ENCODE data around the gene PLRG1. TPM values are rescaled to one million over a fixed set of nuclear protein-coding genes. Genes with fewer than 3 reads are reported as not detected.

PLRG1 gene
- total and polyA plus RNA-seq, 9 donors = 26.5 to 90.9 (median 61.5) TPM

- WGBS, 3 donors = 7 to 12% (median 11%) methylated on average over 1 of the region's 1 CpG
- no peak overlapping the region for H3K4me3 ChIP-seq
- no peaks in the 10 kb centered on the region for H3K4me1 ChIP-seq (ENCODE audit: insufficient read depth)
- DNase-seq = no peak
- no peaks in the 10 kb centered on the region for H3K9me3 ChIP-seq
- H3K36me3 ChIP-seq = no peaks in the 10 kb centered on the region
- H3K27me3 ChIP-seq = no peaks in the 10 kb centered on the region
- TF ChIP-seq POLR2A (IDR thresholded peaks at IDR 0.05) (no peak), EP300 (IDR thresholded peaks at IDR 0.05) (no peak), CTCF (IDR thresholded peaks at IDR 0.05) (no peak)
- intact Hi-C loops (cut with DNase I) = no loop called here
- no peak overlapping the region for H3K27ac ChIP-seq
These were observed 33.7 kb downstream of the PLRG1 start for GRCh38 chr4:154516318-154517029.

- no peaks in the 10 kb centered on the region for H3K27me3 ChIP-seq
- no peak for TF ChIP-seq EP300 (IDR thresholded peaks at IDR 0.05)
- TF ChIP-seq CTCF (IDR thresholded peaks at IDR 0.05) = no peak
- no peak for TF ChIP-seq POLR2A (IDR thresholded peaks at IDR 0.05)
- intact Hi-C loops (cut with DNase I) = no loop called here
- H3K27ac ChIP-seq = no peak overlapping the region
- H3K9me3 ChIP-seq = no peaks in the 10 kb centered on the region
- no peaks in the 10 kb centered on the region for H3K4me1 ChIP-seq (ENCODE audit: insufficient read depth)
- H3K4me3 ChIP-seq = no peak overlapping the region
- 65 to 78% (median 69%) methylated on average over 4 of the region's 4 CpGs for WGBS, 3 donors
- no peak for DNase-seq
- no peaks in the 10 kb centered on the region for H3K36me3 ChIP-seq
These were observed 38.2 kb downstream of the PLRG1 start for GRCh38 chr4:154511981-154512380.

DNA sequence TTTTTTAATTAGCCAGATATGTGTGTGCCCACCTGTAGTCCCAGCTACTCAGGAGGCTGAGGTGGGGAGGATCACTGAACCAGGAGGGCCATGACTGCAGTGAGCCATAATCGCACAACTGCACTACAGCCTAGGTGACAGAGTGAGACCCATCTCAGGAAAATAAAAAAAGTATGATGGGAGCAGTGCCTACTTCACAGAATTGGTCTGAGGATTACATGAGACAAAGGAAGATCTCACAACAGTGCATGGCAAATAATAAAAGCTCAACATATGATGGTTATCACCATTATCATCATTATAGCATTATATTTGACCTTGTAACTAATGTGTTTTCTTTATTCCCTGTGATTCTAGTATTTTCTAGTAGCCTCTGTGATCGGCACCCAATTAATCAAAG, 38.7 kb downstream of the PLRG1 start:
- H3K9me3 ChIP-seq = no peaks in the 10 kb centered on the region
- no peak overlapping the region for H3K4me3 ChIP-seq
- TF ChIP-seq EP300 (IDR thresholded peaks at IDR 0.05) (no peak), CTCF (IDR thresholded peaks at IDR 0.05) (no peak), POLR2A (IDR thresholded peaks at IDR 0.05) (no peak)
- H3K27me3 ChIP-seq = no peaks in the 10 kb centered on the region
- intact Hi-C loops (cut with DNase I) = no loop called here
- H3K27ac ChIP-seq = no peak overlapping the region
- WGBS, 3 donors = 68 to 98% (median 98%) methylated on average over 2 of the region's 2 CpGs
- H3K36me3 ChIP-seq = no peaks in the 10 kb centered on the region
- no peaks in the 10 kb centered on the region for H3K4me1 ChIP-seq (ENCODE audit: insufficient read depth)
- no peak for DNase-seq

DNA sequence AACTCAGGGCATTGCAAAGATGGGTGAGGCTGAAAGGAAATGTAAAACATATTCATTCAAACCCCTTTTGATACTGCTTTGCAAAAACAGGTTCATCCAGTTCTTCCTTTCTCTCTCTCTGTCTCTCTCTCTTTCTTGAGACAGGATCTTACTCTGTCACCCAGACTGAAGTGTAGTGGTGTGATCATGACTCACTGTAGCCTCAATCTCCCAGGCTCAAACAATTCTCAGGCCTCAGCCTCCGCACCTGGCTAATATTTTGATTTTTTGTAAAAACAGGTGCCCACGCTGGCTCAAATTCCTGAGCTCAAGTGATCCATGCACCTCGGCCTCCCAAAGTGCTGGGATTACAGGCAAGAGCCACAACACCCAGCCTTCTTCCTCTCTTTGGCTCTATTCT, 43.0 kb downstream of the PLRG1 start:
- Histone ChIP-seq H3K4me3 (no peak overlapping the region), H3K27ac (no peak overlapping the region), H3K36me3 (no peaks in the 10 kb centered on the region), H3K4me1 (ENCODE audit: insufficient read depth) (no peaks in the 10 kb centered on the region), H3K9me3 (no peaks in the 10 kb centered on the region), H3K27me3 (no peaks in the 10 kb centered on the region)
- WGBS, 3 donors = 92 to 95% (median 92%) methylated on average over 3 of the region's 3 CpGs
- intact Hi-C loops (cut with DNase I) = loop anchor here in 2 of 4 donors (5.0 to 10.0 kb wide), 2 partner anchors 102 to 175 kb away; no protein-coding TSS in a partner anchor
- TF ChIP-seq EP300 (IDR thresholded peaks at IDR 0.05) (no peak), CTCF (IDR thresholded peaks at IDR 0.05) (no peak), POLR2A (IDR thresholded peaks at IDR 0.05) (no peak)
- DNase-seq = no peak
